Measurements from ENCODE around the gene MADCAM1.
"Not testable (repeated sequence)": the region's sequence is repeated elsewhere in the genome, so short reads cannot be mapped to it uniquely, and the experiment has no call there.

The MADCAM1 gene

GRCh38 chr19:465056-465816 lies 31.1 kb upstream of the MADCAM1 start:
- no peak for DNase-seq

GRCh38 chr19:467554-467953 lies 28.7 kb upstream of the MADCAM1 start:
- no peak for DNase-seq

GRCh38 chr19:468587-469256 lies 27.6 kb upstream of the MADCAM1 start:
- no peak for DNase-seq

- DNase-seq, result no peak
These were observed 26.5 kb upstream of the MADCAM1 start for GRCh38 chr19:469833-470232.

- DNase-seq, result no peak
These were observed 25.6 kb upstream of the MADCAM1 start for GRCh38 chr19:470701-471100.

GRCh38 chr19:472005-472858 lies 24.1 kb upstream of the MADCAM1 start:
- DNase-seq, result no peak

GRCh38 chr19:474126-475078 lies 21.9 kb upstream of the MADCAM1 start:
- no peak for DNase-seq

- DNase-seq, result no peak
These were observed 20.9 kb upstream of the MADCAM1 start for GRCh38 chr19:475360-475759.

GRCh38 chr19:478236-478903 lies 17.9 kb upstream of the MADCAM1 start:
- no peak for DNase-seq

GRCh38 chr19:478976-479375 lies 17.3 kb upstream of the MADCAM1 start:
- DNase-seq, result no peak

- peak; percentile 61 for DNase-seq
These were observed 16.1 kb upstream of the MADCAM1 start for GRCh38 chr19:480016-480855.

GRCh38 chr19:481100-481499 lies 15.2 kb upstream of the MADCAM1 start:
- not testable (repeated sequence) for DNase-seq

- DNase-seq, result no peak
These were observed 13.9 kb upstream of the MADCAM1 start for GRCh38 chr19:482186-483041.

GRCh38 chr19:483332-484072 lies 12.8 kb upstream of the MADCAM1 start:
- DNase-seq, result no peak

- no peak for DNase-seq
These were observed 11.8 kb upstream of the MADCAM1 start for GRCh38 chr19:484494-484893.

GRCh38 chr19:485077-485476 lies 11.2 kb upstream of the MADCAM1 start:
- DNase-seq, result no peak

- no peak for DNase-seq
These were observed 10.6 kb upstream of the MADCAM1 start for GRCh38 chr19:485583-486236.
